Stimulated activated CD8-positive, alpha-beta memory T cell treated with anti-CD3 and anti-CD28 coated beads, Interleukin-12 subunit alpha, Interleukin-12 subunit beta, amount 100 ng/mL, for 24 hours (primary cell): ENCODE measurements around the gene CASD1.

Experiments
- DNase-seq: peaks from one replicate; pipeline ENCODE4 v3.0.0-alpha.2; 2020; ENCODE audit errors: extremely low read depth

Gene CASD1

GRCh38 chr7:94512735-94513564 is 3.3 kb downstream of the CASD1 start:
- no peak for DNase-seq

GRCh38 chr7:94513565-94513860 is 3.9 kb downstream of the CASD1 start:
- DNase-seq: no peak

GRCh38 chr7:94514140-94514889 is 4.7 kb downstream of the CASD1 start:
- DNase-seq: no peak

GRCh38 chr7:94514917-94515316 is 5.3 kb downstream of the CASD1 start:
- no peak for DNase-seq

DNA sequence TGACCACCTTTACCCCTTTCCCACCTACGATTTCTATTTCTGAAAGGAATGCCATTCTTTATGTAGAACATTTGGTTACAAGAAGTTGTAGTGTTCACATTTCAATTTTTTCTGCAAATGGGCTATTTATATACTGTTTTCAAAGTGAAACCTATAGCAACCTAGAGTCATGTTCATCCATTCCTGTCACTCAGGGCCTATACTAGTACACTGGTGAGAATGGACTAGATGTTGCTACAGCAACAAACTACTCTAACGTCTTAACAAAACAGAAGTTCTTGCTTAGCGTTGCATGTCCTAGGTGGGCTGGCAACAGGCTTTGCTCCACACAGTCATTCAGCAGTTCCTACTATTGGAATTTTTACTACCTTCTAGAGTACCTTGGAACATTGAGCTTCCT is 16.3 kb downstream of the CASD1 start:
- DNase-seq: no peak

- no peak for DNase-seq
Measured at GRCh38 chr7:94529516-94529915, 19.9 kb downstream of the CASD1 start.

DNA sequence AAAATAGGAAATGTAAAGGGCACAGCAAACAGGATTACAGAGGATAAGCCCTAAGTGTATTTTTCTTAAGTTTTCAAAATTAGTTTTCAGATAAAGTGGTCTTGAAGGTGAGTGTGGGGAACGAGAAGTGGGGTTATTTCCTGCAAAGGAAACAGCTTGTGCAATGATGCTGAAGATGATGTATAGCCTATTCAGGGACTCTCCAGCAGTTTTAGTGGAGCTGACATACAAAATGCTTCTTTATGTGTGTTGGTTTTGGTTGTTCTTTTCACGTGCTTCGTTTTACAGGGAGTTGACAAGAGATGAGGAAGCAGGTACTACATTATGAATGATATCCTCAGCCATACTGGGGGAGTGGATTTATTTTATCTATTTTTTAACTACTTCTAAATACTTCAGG is 20.5 kb downstream of the CASD1 start:
- DNase-seq: no peak

- no peak for DNase-seq
Measured at GRCh38 chr7:94532676-94533075, 23.1 kb downstream of the CASD1 start.

GRCh38 chr7:94540428-94540827 is 30.8 kb downstream of the CASD1 start:
- DNase-seq: no peak

- no peak for DNase-seq
Measured at GRCh38 chr7:94547126-94547525, 37.5 kb downstream of the CASD1 start.

DNA sequence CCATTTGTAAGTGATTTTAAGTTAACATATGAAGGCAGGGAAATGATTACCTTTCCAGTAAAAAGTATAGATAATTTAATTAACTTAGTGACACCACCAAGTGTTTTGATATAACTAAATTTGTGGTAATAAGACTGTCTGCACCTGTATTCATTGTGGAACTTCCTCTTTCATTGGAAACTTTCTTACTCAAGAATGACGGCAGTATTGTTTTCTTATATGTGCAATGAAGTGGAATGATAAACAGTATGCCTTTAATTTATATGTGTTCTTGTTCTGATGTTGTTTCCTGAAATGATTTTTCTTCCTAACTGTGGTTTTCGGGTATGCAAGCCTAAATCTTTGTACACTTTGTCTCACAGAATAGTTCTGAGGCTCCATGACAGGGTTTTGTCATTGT is 46.4 kb downstream of the CASD1 start:
- no peak for DNase-seq

GRCh38 chr7:94557215-94557614 is 47.6 kb downstream of the CASD1 start:
- DNase-seq: no peak

DNA sequence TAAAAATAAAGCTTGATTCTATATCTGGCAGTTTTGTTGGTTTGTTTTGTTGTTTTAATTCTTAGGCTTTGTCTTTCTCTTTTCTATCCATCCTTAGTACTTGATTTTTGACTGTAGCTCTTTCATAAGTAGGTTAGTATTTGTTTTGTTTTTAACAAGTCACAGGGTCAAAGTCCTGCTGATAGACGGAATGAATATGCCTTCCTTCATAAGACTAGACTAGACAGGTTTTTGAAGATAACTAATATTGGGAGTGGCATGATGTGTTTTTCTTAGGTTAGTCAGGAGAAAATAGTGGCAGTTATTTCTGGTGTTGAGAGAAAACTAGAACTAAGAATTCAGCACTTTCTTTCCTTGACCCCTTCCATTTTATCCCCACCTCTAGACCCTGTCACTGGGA is 50.4 kb downstream of the CASD1 start:
- no peak for DNase-seq

- no peak for DNase-seq
Measured at GRCh38 chr7:94561841-94562514, 52.4 kb downstream of the CASD1 start.

- no peak for DNase-seq
Measured at GRCh38 chr7:94562525-94562924, 52.9 kb downstream of the CASD1 start.

- DNase-seq: no peak
Measured at GRCh38 chr7:94565247-94565894, 55.8 kb downstream of the CASD1 start.

- no peak for DNase-seq
Measured at GRCh38 chr7:94567396-94567795, 57.8 kb downstream of the CASD1 start.

DNA sequence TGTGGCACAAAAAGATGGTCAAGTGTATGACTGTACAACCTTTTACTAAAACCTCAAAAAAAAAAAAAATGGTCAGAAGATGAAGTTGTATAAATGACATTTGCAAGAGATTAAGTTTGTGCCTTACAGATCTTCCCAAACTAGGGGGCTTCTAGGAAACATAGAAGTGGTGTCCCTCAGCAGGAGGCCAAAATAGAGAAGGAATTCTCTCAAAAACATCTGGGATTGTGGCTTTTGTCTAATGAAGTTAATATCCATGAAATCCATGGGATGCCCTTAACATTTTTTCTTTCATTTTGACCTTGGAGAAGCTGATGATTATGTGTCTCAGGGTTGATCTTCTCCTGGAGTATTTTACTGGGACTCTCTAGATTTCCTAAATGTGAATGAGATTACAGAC is 62.2 kb downstream of the CASD1 start:
- no peak for DNase-seq

GRCh38 chr7:94575646-94576045 is 66.0 kb downstream of the CASD1 start:
- no peak for DNase-seq

- no peak for DNase-seq
Measured at GRCh38 chr7:94576316-94576715, 66.7 kb downstream of the CASD1 start.

- no peak for DNase-seq
Measured at GRCh38 chr7:94577357-94577756, 67.7 kb downstream of the CASD1 start.

DNA sequence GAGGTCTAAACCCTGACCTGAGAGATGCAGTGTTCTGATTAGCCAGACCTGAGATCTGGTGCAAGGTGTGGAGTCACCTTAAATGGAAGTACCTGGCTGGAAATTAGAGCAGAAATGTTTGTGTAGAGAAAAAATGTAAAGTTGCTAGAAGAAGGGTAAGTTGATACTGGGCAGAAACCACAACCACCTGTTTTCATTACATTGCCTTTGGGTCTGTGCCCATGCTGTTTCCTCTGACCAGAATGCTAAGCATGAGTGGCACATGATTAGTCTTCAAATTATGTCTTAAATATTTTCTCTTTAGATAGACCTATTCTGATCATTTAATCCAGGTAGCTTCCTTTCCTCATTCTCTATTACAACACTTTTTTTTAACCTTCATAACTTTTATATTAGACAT is 69.0 kb downstream of the CASD1 start:
- DNase-seq: no peak
